GM19328 (cell line): Measurements from ENCODE around the gene RASAL2.
"Not testable (repeated sequence)": the region's sequence is repeated elsewhere in the genome, so short reads cannot be mapped to it uniquely, and the experiment has no call there.

Source experiments
- ATAC-seq: cut with Tn5 transposase; IDR thresholded peaks from one replicate; pipeline ENCODE4 v1.9.1; 2021; ENCODE audit warnings: mild to moderate bottlenecking, moderate library complexity; ENCODE audit not compliant: unreplicated experiment

The RASAL2 gene

GRCh38 chr1:178109348-178110143 lies 15.6 kb downstream of the RASAL2 start:
- no peak for ATAC-seq

DNA sequence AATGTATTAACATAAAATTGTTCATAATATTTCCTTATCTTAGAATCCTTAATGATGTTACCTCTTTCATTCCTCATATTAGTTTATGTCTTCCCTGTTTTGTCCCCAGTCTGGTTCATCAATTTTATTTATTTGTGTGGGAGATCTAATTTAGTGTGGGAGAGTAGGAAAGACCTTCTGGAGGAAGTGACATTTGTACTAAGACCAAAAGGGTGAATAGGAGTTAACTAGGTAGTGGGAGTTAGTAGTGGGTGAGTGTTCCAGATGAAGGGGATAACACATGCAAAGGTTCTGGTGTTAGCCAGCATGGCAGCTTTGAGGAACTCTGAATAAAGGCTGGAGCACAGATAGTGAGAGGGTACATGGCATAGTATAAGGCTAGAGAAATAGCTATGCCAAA lies 21.4 kb downstream of the RASAL2 start:
- ATAC-seq: no peak

DNA sequence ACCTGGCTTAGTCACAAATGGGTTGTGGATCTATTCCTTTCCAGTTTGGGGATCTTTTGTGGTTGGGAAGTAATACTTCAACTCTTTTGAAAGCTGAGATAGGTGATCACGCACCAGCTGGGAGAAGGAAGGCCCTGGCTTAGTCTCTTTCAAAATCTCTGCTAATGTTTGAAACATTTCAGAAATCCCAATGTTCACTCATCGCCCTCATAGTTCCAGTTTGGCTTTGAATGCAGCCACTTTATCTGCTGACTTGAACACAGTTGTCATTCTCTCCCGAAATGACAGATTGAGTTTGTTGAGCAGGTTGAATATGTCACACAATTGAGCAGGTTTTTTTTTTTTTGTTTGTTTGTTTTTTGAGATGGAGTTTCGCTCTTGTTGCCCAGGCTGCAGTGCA lies 24.6 kb downstream of the RASAL2 start:
- ATAC-seq: no peak

- no peak for ATAC-seq
These were observed 25.7 kb downstream of the RASAL2 start for GRCh38 chr1:178119628-178120027.

DNA sequence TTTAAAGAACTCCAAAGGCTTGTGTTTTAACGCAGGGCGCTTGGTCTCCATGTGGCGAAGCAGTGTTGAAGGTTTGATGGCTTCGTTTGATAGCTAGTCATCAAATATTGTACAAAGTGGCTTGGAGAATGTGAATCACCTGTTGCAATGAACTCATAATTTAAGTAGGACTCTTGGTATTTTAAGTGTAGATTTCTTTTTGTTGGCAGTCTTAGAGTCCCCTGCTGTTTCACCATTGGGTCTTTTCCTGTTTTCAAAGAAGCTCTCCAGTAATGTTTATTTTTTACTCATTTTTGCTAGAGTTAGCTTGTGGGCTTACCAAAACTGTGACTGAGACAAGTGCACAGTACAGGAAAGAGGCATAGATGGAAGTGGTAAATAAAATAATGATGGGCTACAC lies 26.2 kb downstream of the RASAL2 start:
- ATAC-seq: no peak

DNA sequence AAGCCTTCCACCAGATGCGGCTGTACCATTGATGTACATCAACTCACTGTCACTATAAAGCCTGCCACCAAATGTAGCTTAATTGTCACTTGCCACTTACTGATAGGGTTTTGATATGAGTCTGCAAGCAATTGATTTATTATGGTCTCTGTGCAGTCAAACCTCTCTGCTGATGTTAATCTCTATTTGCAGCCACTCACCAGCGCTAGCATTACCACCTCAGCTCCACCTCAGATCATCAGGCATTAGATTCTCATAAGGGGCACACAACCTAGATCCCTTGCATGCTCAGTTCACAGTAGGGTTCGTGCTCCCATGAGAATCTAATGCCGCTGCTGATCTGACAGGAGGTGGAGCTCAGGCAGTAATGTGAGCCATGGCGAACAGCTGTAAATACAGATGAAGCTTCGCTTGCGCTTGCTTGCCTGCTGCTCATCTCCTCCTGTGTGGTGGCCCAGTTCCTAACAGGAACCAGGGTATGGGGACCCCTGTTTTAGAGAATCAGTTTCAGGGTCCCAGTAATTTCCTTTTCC lies 26.7 kb downstream of the RASAL2 start:
- not testable (repeated sequence) for ATAC-seq

- no peak for ATAC-seq
These were observed 28.0 kb downstream of the RASAL2 start for GRCh38 chr1:178121883-178122282.

- ATAC-seq: no peak
These were observed 28.4 kb downstream of the RASAL2 start for GRCh38 chr1:178122283-178122682.

GRCh38 chr1:178124115-178124514 lies 30.2 kb downstream of the RASAL2 start:
- ATAC-seq: no peak

- no peak for ATAC-seq
These were observed 32.4 kb downstream of the RASAL2 start for GRCh38 chr1:178126261-178126660.

GRCh38 chr1:178126741-178127185 lies 32.9 kb downstream of the RASAL2 start:
- ATAC-seq: no peak

- ATAC-seq: no peak
These were observed 33.7 kb downstream of the RASAL2 start for GRCh38 chr1:178127482-178128191.

GRCh38 chr1:178133239-178133989 lies 39.5 kb downstream of the RASAL2 start:
- ATAC-seq: no peak

DNA sequence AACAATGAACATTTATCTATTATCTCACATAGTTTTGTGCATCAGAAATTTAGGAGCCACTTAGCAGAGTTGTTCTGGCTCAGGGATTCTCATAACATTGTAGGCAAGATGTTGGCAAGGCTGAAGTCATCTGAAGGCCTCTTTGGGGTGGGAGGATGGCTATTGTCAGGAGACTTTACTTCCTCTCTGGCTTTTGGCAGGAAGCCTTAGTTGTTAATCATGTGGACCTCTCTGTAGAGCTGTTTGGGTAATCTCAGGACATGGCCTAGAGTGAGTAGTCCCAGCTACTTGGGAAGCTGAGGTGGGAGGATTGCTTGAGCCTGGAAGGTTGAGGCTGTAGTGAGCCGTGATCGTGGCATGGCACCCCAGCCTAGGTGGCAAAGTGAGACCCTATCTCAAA lies 40.2 kb downstream of the RASAL2 start:
- ATAC-seq: no peak

GRCh38 chr1:178137238-178137637 lies 43.3 kb downstream of the RASAL2 start:
- ATAC-seq: no peak

- ATAC-seq: no peak
These were observed 48.9 kb downstream of the RASAL2 start for GRCh38 chr1:178142806-178143205.

- no peak for ATAC-seq
These were observed 50.1 kb downstream of the RASAL2 start for GRCh38 chr1:178143730-178144690.

GRCh38 chr1:178145605-178146004 lies 51.7 kb downstream of the RASAL2 start:
- ATAC-seq: no peak

GRCh38 chr1:178146436-178146835 lies 52.5 kb downstream of the RASAL2 start:
- no peak for ATAC-seq

- no peak for ATAC-seq
These were observed 56.7 kb downstream of the RASAL2 start for GRCh38 chr1:178150610-178151009.
